GM19240 (cell line): ENCODE measurements around the gene PRPF38A.

ENCODE experiments used
- DNase-seq: peaks from one replicate; pipeline ENCODE4 v3.0.0; 2011; ENCODE audit warnings: low spot score; ENCODE audit not compliant: insufficient read length

PRPF38A gene

DNA sequence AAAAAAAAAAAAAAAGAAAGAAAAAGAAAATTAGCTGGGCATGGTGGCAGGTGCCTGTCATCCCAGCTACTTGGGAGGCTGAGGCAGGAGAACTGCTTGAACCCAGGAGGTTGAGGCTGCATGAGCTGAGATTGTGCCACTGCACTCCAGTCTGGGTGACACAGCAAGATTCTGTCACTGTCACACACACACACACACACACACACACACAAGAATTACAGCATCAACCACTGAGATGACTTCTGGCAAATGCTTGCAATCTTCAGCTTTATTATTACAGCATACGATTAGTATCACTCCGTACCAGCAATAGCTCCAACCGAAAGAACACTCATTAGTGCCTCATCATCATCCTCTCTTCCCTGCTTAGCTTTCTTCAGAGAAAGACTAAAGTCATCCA lies 4.8 kb upstream of the PRPF38A start:
- no peak for DNase-seq

DNA sequence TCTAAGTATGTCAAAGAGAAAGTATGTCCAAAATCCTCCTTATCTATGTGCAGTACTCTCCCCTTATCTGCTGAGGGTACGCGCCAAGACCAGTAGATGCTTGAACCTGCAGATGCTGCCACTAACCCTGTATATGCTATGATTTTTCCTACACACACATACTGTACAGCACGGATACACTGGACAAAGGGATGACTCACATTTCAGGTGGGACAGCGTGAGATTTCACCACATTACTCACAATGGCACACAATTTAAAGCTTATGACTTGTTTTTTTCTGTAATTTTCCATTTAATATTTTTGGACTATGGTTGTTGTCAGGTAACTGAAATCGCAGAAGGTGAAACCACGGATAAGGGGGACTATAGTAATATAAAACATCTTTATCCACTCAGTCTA lies 4.3 kb upstream of the PRPF38A start:
- DNase-seq: no peak

DNA sequence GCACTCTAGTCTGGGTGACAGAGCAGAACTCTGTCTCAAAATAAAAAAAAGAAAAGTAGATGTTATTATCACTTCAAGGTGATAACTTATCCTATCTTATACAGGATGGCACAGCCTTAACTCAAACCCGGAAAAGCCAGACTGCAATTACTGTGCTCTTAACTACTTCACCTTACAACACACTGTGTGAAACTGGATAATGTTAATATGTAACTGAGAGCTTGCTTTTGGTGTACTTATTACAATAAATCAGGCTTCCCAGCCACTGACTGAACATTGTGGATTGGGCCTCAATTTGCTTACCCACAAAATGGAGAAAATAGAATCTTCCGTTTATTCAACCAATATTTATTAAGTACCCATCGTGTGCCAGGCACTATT lies 1.6 kb upstream of the PRPF38A start:
- no peak for DNase-seq

DNA sequence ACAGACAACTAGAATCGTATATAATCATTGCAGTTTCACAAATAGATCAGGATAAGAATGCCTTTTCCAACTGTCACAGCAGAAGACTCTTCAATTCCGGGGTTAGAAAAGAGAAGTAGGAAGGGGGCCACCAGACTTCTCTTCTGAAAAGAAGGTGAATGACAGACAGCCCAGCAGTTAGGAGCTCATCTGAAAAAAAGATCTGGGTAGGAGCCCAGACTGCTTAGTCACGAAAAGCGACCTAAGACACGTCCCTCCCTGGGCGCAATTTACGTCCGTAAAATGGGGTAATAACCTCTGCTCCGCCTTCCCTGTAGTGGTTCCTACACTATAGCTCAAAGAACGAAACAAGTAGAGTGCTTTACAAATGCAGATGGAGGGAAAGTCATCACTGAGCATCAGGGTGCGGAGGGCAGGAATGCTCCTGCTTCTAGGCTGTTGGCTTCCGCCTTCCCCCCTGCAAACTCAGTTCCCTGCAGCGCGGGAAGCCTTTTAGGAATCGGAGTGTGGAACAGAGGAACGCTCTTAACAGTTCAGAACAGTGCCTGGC lies 761 bp upstream of the PRPF38A start:
- DNase-seq: peak; percentile 31

DNA sequence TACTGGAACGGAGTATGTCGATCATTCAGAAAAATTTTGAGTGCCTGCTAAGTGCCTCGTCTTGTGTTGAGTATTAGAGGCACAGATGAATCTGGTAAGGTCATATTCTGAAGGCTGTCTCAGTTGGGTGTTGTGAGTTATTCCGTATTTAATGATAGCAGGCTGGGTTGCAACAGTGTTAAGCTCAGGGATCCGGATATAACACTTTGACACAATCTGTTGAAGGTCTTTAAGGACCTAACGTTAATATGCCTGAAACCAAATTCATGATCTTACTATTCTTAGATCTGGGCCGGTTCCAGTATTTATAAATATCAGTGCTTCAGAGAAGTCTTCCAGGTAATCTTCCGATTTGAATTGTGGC lies 555 bp downstream of the PRPF38A start:
- no peak for DNase-seq

DNA sequence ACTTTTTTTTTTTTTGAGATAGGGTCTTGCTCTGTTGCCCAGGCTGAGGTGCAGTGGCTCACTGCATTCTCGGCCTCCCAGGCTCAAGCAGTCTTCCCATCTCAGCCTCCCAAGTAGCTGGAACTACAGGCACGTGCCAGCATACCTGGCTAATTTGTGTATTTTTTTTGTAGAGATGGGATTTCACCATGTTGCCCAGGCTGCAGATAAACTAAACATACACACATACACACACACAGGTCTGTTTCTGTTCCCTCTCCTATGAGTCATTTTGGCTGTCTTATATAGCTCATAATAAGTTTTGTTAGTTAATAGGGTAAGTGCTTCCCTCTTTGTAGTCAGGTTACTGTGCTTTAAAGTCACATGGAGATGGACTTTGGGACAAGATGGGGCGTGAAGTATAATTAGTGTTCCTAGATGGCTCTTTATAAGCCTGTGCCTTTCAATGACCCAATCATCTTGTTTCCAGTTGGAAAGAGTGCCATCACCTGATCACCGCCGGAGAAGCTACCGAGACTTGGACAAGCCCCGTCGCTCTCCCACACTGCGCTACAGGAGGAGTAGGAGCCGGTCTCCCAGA lies 9.1 kb downstream of the PRPF38A start:
- DNase-seq: no peak

DNA sequence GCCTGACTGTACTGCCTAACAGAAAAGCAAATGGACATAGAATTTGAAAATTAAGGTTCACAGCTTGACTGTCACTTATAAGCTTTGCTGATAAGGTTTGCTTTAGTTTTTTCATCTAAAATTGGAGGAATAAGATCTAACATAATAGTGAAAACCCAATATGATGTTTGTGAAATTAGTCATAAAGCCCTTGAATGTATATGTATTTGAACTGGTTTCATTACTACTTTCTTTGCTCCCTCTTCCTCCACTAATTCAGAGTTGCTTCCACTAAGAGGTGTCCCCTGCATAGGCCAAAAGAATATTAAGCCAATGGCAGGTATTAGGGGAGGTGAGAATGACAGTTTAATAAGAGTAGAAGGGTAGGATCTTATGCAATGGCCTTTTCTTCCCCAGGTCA lies 10.5 kb downstream of the PRPF38A start:
- no peak for DNase-seq

DNA sequence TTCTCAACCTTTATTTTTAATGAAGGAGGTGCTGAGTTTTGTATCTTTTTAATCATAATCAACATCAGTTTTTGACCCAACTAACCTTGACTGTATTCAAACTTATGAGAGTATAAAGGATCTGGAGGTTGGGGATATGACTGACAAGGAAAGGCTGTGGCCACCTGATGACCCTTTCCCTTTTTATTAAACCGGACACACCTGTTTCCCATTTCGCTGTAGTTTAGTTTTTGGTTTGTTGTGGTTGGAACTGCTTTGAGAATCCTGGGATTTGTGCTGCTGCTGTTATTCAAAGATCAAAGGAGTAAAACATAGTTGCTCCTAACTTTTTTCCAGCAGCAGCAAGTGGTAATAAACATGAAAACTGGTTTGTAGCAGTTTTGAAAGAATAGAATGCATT lies 12.4 kb downstream of the PRPF38A start:
- DNase-seq: no peak

DNA sequence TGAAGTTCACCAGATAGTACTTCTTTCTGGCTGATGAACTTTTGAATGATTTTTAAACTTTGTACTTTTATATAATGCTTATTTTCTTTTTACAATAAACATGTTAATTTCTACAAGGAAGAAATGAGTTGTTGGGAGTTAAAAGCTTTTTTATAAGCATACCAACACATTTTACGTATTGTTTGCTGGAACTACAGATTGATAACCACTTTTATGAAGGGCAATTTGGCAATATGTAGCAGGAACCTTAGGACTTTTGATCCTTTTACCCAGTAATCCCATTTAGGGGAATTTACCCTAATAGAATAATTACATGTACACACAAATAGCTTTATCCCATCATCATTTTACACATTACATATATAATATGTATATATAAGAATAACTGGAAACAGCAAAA lies 16.3 kb downstream of the PRPF38A start:
- no peak for DNase-seq

DNA sequence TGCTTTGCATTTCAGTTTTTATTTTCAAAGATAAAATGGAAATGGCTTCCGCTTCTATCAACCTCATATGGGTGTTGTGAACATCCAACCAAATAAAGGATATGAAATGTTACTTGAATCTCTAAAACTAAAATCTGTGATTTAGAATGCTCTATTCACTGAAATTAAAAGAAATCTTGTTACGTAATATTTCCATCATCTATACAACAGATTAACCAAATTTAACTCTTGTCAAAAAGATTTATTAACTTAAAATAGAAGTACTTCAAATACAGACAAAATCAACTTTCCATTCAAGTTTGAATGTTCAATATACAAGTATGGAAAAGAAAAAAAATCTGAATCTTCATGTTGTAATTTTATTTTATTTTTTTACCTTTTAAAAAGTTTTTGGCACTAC lies 18.7 kb downstream of the PRPF38A start:
- DNase-seq: no peak

DNA sequence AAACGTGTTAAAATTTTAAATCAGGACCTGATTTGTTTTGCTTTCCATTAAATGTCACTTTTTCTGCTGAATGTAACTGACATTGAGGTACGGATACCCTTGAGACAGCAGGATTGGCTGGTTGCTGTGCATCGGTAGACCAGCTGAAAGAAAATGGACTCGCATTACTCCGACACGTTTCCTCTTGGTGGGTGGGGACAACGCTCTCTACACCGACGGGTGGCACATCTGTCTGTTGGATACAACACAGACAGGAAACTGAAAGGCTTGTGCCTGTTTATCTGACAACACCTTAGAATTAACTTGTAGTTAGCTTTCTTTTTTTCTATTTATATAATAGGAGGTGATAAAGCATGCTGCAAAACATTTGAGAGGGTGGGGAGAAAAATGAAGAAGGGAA lies 19.4 kb downstream of the PRPF38A start:
- no peak for DNase-seq

DNA sequence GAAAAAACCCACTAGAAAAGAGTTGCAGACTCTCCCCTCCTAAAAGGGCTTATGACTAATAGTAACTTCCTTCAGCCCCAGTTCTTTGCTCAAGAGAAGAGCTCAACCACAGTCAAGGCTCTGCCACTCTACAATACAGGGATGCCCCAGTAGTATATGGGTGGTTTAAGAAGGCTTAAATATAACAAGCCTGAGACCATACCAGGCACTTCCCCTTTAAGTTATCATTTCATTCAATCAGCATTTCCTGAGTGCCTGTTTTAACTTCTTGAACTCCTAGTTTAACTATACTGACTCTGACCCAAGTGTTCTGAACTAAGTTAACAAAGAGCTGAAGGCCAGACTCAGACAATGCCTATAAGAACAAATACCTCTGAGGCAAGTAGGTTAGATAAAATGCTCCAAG lies 19.8 kb downstream of the PRPF38A start:
- no peak for DNase-seq

DNA sequence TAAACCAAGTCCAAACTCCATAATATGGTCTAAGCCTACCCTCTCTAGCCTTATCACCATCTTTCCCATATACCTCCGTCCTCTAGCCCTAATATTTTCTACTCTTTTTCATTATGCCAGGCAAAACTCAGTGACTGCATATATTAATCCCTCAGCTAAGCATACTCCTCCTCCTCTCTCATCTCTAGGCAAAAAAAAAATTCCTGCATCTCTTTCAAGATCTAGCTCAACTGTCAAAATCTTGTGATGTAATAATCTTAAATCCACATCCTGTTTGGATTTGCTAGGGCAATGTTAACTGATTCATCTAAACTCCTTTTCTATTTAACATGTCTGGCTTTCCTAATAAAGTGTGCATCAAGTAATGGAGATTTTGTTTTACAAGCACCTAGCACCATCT lies 20.4 kb downstream of the PRPF38A start:
- DNase-seq: no peak

DNA sequence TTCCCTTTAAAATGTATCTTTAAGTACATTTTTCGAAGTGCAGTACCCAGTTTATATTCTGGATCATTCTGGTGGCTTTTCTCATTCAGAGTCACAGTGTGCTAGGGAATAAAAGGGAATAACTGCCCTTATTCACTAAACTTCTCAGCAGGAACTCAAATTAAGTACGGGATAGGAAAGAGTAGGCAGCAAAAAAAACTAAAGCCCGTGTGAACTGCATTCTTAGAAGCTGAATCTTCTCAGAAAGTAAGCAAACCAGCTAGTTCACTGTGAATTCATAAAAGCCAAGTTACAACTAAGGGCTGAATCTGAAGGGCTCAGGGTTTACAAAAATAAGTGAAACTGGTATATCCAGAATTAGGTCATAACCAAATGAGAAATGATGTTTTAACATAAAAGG lies 22.0 kb downstream of the PRPF38A start:
- no peak for DNase-seq

DNA sequence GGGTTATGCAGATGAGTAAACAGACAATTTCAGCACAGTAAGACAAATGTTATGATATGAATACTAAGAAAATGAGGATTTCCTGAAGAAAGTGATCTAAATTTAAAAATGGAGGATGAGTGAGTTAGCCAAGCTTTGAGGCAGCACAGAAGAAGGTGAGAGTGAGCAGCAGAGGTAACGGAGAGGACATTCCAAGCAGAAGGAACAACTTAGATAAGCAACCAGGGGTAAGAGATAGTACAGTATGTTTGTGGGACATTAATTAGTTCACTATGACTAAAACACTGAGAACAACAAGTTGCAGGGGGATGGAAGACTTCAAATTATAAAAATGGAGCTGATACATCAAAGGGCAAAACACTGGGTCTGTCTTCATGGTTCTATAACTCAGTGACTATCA lies 22.8 kb downstream of the PRPF38A start:
- DNase-seq: no peak

DNA sequence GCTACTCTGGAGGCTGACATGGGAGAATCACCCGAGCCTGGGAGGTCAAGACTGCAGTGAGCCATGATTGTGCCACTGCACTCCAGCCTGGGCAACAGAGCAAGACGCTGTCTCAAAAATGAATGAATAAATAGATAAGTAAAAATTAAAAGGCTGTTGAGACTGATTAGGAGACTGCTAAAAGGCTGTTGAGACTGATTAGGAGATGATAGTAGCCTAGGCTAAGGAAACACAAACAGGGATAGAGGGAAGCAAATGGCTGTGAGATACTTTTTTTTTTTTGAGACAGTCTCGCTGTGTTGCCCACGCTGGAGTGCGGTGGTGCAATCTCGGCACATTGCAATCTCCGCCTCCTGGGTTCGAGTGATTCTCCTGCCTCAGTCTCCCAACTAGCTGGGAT lies 28.4 kb downstream of the PRPF38A start:
- no peak for DNase-seq

DNA sequence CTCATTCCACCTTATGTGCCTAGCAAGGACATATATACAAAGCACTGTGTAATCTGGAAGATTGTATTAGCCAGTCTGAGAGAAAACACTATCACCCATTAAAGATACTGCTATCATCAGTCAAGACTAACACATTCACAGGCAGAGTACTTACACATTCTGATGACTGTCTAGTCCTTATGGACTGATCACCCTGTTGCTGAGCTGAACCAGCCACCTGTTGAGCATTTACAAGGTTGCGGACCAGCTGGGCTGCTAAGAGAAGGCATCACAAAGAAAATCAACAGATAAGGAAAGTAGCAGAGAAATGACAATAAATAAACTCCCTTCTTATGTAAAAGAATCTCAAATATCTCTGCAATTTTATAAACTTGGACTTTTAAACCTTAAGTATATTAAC lies 30.8 kb downstream of the PRPF38A start:
- DNase-seq: no peak

DNA sequence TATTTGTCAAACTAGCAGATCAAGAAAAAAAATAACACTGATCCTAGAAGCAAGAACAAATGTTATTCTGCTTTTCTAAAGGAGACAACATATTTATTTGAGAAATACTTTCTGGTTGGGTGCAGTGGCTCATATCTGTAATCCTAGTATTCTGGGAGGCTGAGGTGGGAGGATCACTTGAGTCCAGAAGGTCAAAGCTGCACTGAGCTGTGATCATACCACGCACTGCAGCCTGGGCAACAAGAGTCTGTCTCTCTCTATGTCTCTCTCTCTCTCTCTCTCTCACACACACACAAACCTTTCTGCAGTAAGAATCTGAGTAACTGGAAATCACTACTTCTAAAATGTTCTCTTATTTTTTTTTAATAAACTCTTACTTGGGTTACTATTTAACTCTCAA lies 31.2 kb downstream of the PRPF38A start:
- DNase-seq: no peak

DNA sequence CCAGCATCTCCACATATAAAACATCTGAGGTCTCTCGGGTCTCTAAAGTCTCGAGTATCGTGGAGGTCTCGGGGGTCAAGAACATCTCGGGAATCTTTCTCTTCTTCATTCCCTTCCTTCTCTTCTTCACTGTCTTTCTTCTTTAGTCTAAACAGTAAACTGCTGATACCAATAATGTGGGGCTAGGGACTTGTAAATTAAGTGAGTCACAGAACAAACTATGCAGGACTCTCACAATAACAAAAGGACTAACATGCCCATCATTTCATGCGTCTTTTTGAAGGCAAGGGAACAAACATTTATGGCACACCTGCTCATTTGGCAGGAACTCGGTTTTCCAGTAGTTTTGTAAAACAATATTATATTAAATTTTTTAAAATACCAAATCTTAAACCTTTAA lies 32.4 kb downstream of the PRPF38A start:
- DNase-seq: no peak

DNA sequence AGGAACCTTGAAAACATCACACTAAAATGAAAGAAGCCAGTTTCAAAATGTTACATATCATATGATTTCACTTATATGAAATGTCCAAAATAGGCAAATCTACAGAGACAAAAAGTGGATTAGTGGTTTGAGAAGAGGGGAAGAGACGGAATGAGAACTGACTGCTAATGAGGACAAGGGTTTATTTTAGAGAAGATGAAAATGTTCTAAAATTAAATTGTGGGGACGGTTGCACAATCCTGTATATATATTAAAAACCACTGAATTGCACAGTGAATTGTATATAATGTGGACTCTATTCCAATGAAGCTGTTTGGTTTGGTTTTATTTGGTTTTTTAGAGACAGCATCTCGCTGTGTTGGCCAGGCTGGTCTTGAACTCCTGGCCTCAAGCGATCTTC lies 35.6 kb downstream of the PRPF38A start:
- DNase-seq: no peak

DNA sequence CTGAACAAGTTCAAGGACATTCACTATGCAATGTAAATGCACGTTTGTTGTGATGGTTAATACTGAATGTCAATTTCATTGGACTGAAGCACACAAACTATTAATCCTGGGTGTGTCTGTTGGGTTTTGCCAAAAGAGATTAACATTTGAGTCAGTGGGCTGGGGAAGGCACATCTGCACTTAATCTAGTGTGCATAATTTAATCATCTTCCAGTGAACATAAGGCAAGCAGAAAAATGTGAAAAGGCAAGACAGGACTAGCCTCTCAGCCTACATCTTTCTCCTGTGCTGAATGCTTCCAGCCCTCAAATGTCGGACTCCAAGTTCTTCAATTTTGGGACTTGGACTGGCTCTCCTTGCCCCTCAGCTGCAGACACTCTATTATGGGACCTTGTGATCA lies 40.1 kb downstream of the PRPF38A start:
- no peak for DNase-seq

DNA sequence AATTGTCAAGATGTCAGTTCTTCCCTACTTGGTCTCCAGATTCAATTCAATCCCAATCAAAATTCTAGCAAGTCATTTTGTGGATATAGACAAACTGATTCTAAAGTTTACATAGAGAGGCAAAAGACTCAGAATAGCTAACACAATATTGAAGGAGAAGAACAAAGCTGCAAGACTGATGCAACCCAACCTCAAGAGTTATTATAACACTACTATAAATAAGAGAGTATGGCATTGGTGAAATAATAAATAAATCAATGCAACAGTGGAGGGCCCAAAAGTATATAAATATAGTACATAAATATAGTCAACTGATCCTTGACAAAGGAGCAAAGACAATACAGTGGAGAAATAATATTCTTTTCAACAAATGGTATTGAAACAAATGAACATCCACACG lies 49.7 kb downstream of the PRPF38A start:
- DNase-seq: no peak

DNA sequence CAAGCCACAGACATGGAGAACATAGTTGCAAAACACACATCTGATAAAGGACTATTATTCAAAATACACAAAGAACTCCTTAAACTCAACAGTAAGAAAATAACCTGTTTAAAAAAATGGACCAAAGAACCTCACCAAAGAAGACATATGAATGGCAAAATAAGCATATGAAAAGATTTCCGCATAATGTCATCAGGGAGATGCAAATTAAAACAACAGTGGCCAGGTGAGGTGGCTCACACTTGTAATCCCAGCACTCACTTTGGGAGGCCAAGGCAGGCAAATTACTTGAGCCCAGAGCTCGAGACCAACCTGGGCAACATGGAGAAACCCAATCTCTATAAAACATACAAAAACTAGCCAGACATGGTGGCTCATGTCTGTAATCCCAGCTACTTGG lies 50.4 kb downstream of the PRPF38A start:
- no peak for DNase-seq

DNA sequence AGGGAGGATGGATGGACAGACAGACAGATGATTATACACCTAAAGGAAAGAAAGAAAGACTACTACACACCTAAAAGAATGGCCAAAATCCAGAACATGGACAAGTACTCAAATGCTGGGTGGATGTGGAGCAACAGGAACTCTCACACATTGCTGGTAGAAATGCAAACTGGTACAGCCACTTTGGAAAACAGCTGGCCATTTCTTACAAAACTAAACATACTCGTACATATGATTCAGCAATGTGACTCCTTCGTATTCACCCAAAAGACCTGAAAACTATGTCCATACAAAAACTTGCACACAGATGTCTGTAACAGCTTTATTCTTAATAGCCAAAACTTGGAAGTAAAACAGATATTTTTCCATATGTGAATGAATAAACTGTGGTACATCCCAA lies 51.3 kb downstream of the PRPF38A start:
- DNase-seq: no peak
